HCT116 (cell line): ENCODE measurements around the gene LRRTM4. TPM values are rescaled to one million over a fixed set of nuclear protein-coding genes. Genes with fewer than 3 reads are reported as not detected.

Source experiments
- ATAC-seq: fragments of 200-7000 bp; cut with Tn5 transposase; 2 replicates; pipeline ENCODE4 v1.9.1; 2020; ENCODE audit warnings: mild to moderate bottlenecking, moderate library complexity
- BruUV-seq: library from RNA; stranded (reverse); fragments of 400-500 nt; replicated peaks from 2 replicates; lab custom pipeline; 2021; lab: Mats Ljungman, UMichigan
- CTCF ChIA-PET: fragments of 300-600 bp; sonication (Branson Sonifier 250); formaldehyde crosslinking; loops from one replicate; lab custom pipeline; 2021; ENCODE audit warnings: antibody characterized with exemption; lab: Charles Lee
- POLR2A ChIA-PET: fragments of 300-600, 350-600 bp; sonication (Branson Sonifier 250); formaldehyde crosslinking; loops from one replicate; lab custom pipeline; 2021; ENCODE audit warnings: antibody characterized with exemption; lab: Charles Lee
- RAD21 ChIA-PET, 2 experiments: fragments of 300-600 bp; sonication (Branson Sonifier 250); formaldehyde crosslinking; loops; one replicate each; lab custom pipeline; 2023; ENCODE audit warnings: low total read pairs in 2 of 2; ENCODE audit not compliant: uncharacterized antibody in 2 of 2, unreplicated experiment in 2 of 2, low non-redundant PET in 1 of 2; lab: Charles Lee
- DNase-seq: peaks from one replicate; pipeline ENCODE4 v3.0.0-alpha.2; 2010; ENCODE audit warnings: low read depth, low spot score
- H2AFZ ChIP-seq: fragments of 200-600 bp; shearing (Covaris generic), sonication (generic); 2 replicates; pipeline ENCODE4 v1.6.1; 2017; ENCODE audit warnings: low read depth, mixed run types, mixed read lengths, antibody characterized with exemption, low read length; ENCODE audit not compliant: poor library complexity, severe bottlenecking
- H3K27ac ChIP-seq: 2 replicates; pipeline ENCODE4 v1.5.1; 2012; ENCODE audit warnings: low read depth, low read length
- H3K27me3 ChIP-seq: fragments of 200-600 bp; sonication (generic); 2 replicates; pipeline ENCODE4 v1.6.1; 2016; ENCODE audit warnings: mixed run types, low read length, mixed read lengths; ENCODE audit not compliant: insufficient read depth
- H3K36me3 ChIP-seq, 2 experiments: fragments of 200-500 bp in 1 of 2; fragments of 200-600 bp in 1 of 2; sonication (Bioruptor generic) in 1 of 2; sonication (generic) in 1 of 2; 2 replicates each; pipeline versions ENCODE4 v1.5.1 to v1.6.1; 2014 to 2016; ENCODE audit warnings: low read length in 2 of 2, inconsistent platforms in 1 of 2, mixed read lengths in 1 of 2, mixed run types in 1 of 2; ENCODE audit not compliant: insufficient read depth in 2 of 2, control insufficient read depth in 1 of 2
- H3K4me1 ChIP-seq, 2 experiments: fragments of 200-600 bp in 1 of 2; sonication (generic) in 1 of 2; 2 replicates each; pipeline versions ENCODE4 v1.5.1 to v1.6.1; 2012 to 2017; ENCODE audit warnings: low read length in 2 of 2, inconsistent platforms in 1 of 2, mild to moderate bottlenecking in 1 of 2, mixed read lengths in 1 of 2, mixed run types in 1 of 2, moderate library complexity in 1 of 2; ENCODE audit not compliant: insufficient read depth in 2 of 2, control insufficient read depth in 1 of 2
- H3K4me2 ChIP-seq: fragments of 200-600 bp; sonication (generic); 2 replicates; pipeline ENCODE4 v1.6.1; 2017; ENCODE audit warnings: mixed run types, low read length, mixed read lengths
- H3K4me3 ChIP-seq, 2 experiments: fragments of 200-600 bp in 1 of 2; sonication (generic) in 1 of 2; replicated peaks in 1 of 2; 2 replicates each; pipeline ENCODE4 v1.5.1; 2011 to 2016; ENCODE audit warnings: low read length in 2 of 2, control low read depth in 1 of 2, low read depth in 1 of 2, mild to moderate bottlenecking in 1 of 2, mixed read lengths in 1 of 2, mixed run types in 1 of 2
- H3K79me2 ChIP-seq: fragments of 200-600 bp; sonication (generic); 2 replicates; pipeline ENCODE4 v1.6.1; 2017; ENCODE audit warnings: mild to moderate bottlenecking, mixed run types, low read length, moderate library complexity, mixed read lengths; ENCODE audit not compliant: insufficient read depth
- H3K9ac ChIP-seq: fragments of 200-600 bp; sonication (generic); 2 replicates; pipeline ENCODE4 v1.6.1; 2016; ENCODE audit warnings: low read length, mixed read lengths
- H3K9me2 ChIP-seq: fragments of 200-600 bp; sonication (generic), shearing (Covaris generic); 2 replicates; pipeline ENCODE4 v1.6.1; 2017; ENCODE audit warnings: mixed run types, mild to moderate bottlenecking, moderate library complexity; ENCODE audit not compliant: insufficient read depth
- H3K9me3 ChIP-seq, 2 experiments: fragments of 200-500 bp in 1 of 2; fragments of 200-600 bp in 1 of 2; sonication (Bioruptor generic) in 1 of 2; sonication (generic) in 1 of 2; 2 replicates each; pipeline ENCODE4 v1.6.1; 2014 to 2017; ENCODE audit warnings: low read length in 2 of 2, mixed read lengths in 2 of 2, inconsistent platforms in 1 of 2, low read depth in 1 of 2, mild to moderate bottlenecking in 1 of 2, mixed run types in 1 of 2, moderate library complexity in 1 of 2; ENCODE audit not compliant: control insufficient read depth in 1 of 2, insufficient read depth in 1 of 2
- H4K20me1 ChIP-seq: fragments of 200-600 bp; sonication (generic), shearing (Covaris generic); 2 replicates; pipeline ENCODE4 v1.6.1; 2017; ENCODE audit warnings: mixed run types, mild to moderate bottlenecking, moderate library complexity; ENCODE audit not compliant: insufficient read depth
- EGR1 ChIP-seq: IDR thresholded peaks from 2 replicates; pipeline ENCODE4 v1.6.1; 2012; ENCODE audit warnings: low read depth
- ELF1 ChIP-seq: IDR thresholded peaks from 2 replicates; pipeline ENCODE4 v1.6.1; 2012; ENCODE audit warnings: low read depth, borderline replicate concordance
- EZH2 ChIP-seq: fragments of 200-600 bp; sonication (generic); IDR thresholded peaks from 2 replicates; pipeline ENCODE4 v1.6.1; 2017; ENCODE audit warnings: antibody characterized with exemption, mixed run types
- EZH2phosphoT487 ChIP-seq: fragments of 200-600 bp; IDR thresholded peaks from 2 replicates; pipeline ENCODE4 v1.6.1; 2018; ENCODE audit warnings: antibody characterized with exemption, borderline replicate concordance
- FOSL1 ChIP-seq: IDR thresholded peaks from 2 replicates; pipeline ENCODE4 v1.6.1; 2012; ENCODE audit warnings: low read depth
- JUND ChIP-seq: IDR thresholded peaks from 2 replicates; pipeline ENCODE4 v1.6.1; 2012
- POLR2A ChIP-seq: IDR thresholded peaks from 2 replicates; pipeline ENCODE4 v1.7.0; 2011; ENCODE audit warnings: borderline replicate concordance; ENCODE audit not compliant: insufficient read depth, insufficient read length; ENCODE audit errors: extremely low read depth
- POLR2AphosphoS5 ChIP-seq: IDR thresholded peaks from 2 replicates; pipeline ENCODE4 v1.6.1; 2011; ENCODE audit warnings: mild to moderate bottlenecking, low read depth, low read length, moderate library complexity
- RAD21 ChIP-seq: IDR thresholded peaks from 2 replicates; pipeline ENCODE4 v1.6.1; 2012; ENCODE audit warnings: low read depth, mild to moderate bottlenecking
- SIN3A ChIP-seq: IDR thresholded peaks from 2 replicates; pipeline ENCODE4 v1.6.1; 2012; ENCODE audit warnings: low read depth
- SP1 ChIP-seq: IDR thresholded peaks from 2 replicates; pipeline ENCODE4 v1.6.1; 2012; ENCODE audit warnings: low read depth
- SRF ChIP-seq: IDR thresholded peaks from 2 replicates; pipeline ENCODE4 v1.6.1; 2012; ENCODE audit warnings: low read depth
- TCF7L2 ChIP-seq: IDR thresholded peaks from 2 replicates; pipeline ENCODE4 v1.7.0; 2011; ENCODE audit warnings: borderline replicate concordance, inconsistent platforms; ENCODE audit not compliant: insufficient read depth, insufficient read length; ENCODE audit errors: extremely low read depth
- YY1 ChIP-seq: IDR thresholded peaks from 2 replicates; pipeline ENCODE4 v1.6.1; 2011; ENCODE audit warnings: low read length, low read depth, moderate library complexity, mild to moderate bottlenecking; ENCODE audit not compliant: insufficient replicate concordance; ENCODE audit errors: extremely low read depth
- ZBTB33 ChIP-seq: IDR thresholded peaks from 2 replicates; pipeline ENCODE4 v1.6.1; 2011; ENCODE audit warnings: mild to moderate bottlenecking, low read length, moderate library complexity; ENCODE audit not compliant: insufficient replicate concordance; ENCODE audit errors: extremely low read depth
- ZNF274 ChIP-seq: fragments of 200-500 bp; sonication (Bioruptor generic); IDR thresholded peaks from 2 replicates; pipeline ENCODE4 v1.6.1; 2014; ENCODE audit warnings: mild to moderate bottlenecking, low read depth, low read length, inconsistent platforms
- intact Hi-C: fragments of 100-400 bp; cut with micrococcal nuclease; formaldehyde crosslinking; loops from 2 replicates; pipeline ENCODE4 v1.10.0; 2022
- total RNA-seq: library from RNA; stranded (reverse); gene quantifications from one replicate; pipeline ENCODE4 v1.2.1, GENCODE V29; 2021; ENCODE audit not compliant: unreplicated experiment
- TF ChIP-seq, protein P1 (sequence below), 3 experiments: fragments of 200-600 bp in 1 of 3; sonication (generic) in 1 of 3; IDR thresholded peaks in 2 of 3; conservative IDR thresholded peaks in 1 of 3; 2 replicates each; pipeline ENCODE4 v1.5.1; 2012 to 2017; ENCODE audit warnings: low read depth in 2 of 3, low read length in 2 of 3, antibody characterized with exemption in 1 of 3, borderline replicate concordance in 1 of 3, control low read depth in 1 of 3, mild to moderate bottlenecking in 1 of 3, mixed read lengths in 1 of 3, mixed run types in 1 of 3, moderate library complexity in 1 of 3; ENCODE audit not compliant: insufficient read depth in 1 of 3
- TF ChIP-seq, protein P2 (sequence below): IDR thresholded peaks from 2 replicates; pipeline ENCODE4 v1.6.1; 2012

The LRRTM4 gene
- total RNA-seq, 1 experiment from 2014 or later: 0.25 TPM

DNA sequence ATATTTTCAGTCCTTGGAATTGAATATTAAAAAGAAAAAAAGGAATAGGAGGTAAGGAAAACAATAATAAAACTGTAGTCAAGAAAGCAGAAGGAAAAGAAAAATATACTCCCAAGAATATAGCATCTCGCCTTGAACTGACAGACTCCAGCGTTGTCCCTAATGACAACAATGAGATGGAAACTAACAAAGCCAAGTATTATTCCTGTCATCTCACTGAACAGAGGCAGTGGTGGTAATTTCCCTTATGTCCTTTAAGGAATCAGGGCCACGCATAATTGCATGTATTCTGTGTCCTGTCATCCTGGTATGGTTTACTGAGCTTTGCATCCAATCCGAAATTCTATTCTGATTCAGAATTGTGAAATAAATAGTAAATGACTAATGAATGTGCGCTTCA lies 158.9 kb downstream of the LRRTM4 start:
- Histone ChIP-seq H3K9me2 (no peaks in the 10 kb centered on the region), H3K4me1 (no peaks in the 10 kb centered on the region)
- no peak for ATAC-seq
- no peak for TF ChIP-seq EZH2
- TF ChIP-seq FOSL1: no peak
- no peak for TF ChIP-seq ZNF274
- no peak for TF ChIP-seq SIN3A
- no peak for TF ChIP-seq TCF7L2
- TF ChIP-seq ELF1: no peak
- no peak for TF ChIP-seq RAD21
- TF ChIP-seq, protein P1, sequence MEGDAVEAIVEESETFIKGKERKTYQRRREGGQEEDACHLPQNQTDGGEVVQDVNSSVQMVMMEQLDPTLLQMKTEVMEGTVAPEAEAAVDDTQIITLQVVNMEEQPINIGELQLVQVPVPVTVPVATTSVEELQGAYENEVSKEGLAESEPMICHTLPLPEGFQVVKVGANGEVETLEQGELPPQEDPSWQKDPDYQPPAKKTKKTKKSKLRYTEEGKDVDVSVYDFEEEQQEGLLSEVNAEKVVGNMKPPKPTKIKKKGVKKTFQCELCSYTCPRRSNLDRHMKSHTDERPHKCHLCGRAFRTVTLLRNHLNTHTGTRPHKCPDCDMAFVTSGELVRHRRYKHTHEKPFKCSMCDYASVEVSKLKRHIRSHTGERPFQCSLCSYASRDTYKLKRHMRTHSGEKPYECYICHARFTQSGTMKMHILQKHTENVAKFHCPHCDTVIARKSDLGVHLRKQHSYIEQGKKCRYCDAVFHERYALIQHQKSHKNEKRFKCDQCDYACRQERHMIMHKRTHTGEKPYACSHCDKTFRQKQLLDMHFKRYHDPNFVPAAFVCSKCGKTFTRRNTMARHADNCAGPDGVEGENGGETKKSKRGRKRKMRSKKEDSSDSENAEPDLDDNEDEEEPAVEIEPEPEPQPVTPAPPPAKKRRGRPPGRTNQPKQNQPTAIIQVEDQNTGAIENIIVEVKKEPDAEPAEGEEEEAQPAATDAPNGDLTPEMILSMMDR (IDR thresholded peaks at IDR 0.05 in 2 of 3, conservative IDR thresholded peaks at IDR 0.05 in 1 of 3; ENCODE audit: borderline replicate concordance in 1 of 3, insufficient read depth in 1 of 3, low read depth in 2 of 3, low read length in 2 of 3): no peak
- no peak for TF ChIP-seq JUND
- TF ChIP-seq POLR2AphosphoS5: no peak
- no peak for TF ChIP-seq EZH2phosphoT487
- TF ChIP-seq YY1: no peak
- TF ChIP-seq EGR1: no peak
- TF ChIP-seq ZBTB33: no peak
- TF ChIP-seq SP1: no peak
- TF ChIP-seq POLR2A: no peak
- no peak for TF ChIP-seq SRF
- TF ChIP-seq, protein P2, sequence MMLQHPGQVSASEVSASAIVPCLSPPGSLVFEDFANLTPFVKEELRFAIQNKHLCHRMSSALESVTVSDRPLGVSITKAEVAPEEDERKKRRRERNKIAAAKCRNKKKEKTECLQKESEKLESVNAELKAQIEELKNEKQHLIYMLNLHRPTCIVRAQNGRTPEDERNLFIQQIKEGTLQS: no peak
- TF ChIP-seq, all 23 proteins: peak for 0
- no peaks in the 10 kb centered on the region for H3K79me2 ChIP-seq
- intact Hi-C loops: no loop called here
- H3K27me3 ChIP-seq: no peaks in the 10 kb centered on the region
- no peaks in the 10 kb centered on the region for H4K20me1 ChIP-seq
- ChIA-PET RAD21 (no interaction called here), POLR2A (no interaction called here), CTCF (no interaction called here)
- DNase-seq: no peak
- H3K9ac ChIP-seq: no peak overlapping the region
- H3K4me3 ChIP-seq: no peak overlapping the region
- no peak overlapping the region for H3K4me2 ChIP-seq
- no peak overlapping the region for H3K27ac ChIP-seq
- BruUV-seq: no TSS peak
- no peaks in the 10 kb centered on the region for H3K36me3 ChIP-seq
- peaks cover 0 to 4% of the 10 kb centered on the region in 2 experiments; a peak in 2 of 4 replicates for H3K9me3 ChIP-seq
- no peak overlapping the region for H2AFZ ChIP-seq
